ENCODE results near the gene SYDE1.

DNA sequence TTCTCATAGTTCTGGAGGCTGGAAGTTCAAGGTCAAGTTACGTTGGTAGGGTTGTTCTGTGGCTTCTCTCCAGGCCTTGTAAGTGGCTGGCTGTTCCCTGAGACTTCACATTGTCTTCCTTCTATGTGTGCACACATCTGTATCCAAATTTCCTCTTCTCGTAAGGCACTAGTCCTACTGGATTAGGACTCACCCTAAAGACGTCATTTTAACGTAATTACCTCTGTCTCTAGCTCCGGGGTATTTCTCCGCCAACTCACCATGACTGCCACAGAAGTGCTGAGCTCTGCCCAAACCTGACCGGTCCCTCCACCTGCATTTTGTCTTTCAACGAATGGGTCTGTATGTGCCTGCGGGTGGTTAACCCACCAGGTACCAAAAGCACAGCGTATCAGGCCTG, 8.7 kb upstream of the SYDE1 start:
- TF ChIP-seq, protein P1, sequence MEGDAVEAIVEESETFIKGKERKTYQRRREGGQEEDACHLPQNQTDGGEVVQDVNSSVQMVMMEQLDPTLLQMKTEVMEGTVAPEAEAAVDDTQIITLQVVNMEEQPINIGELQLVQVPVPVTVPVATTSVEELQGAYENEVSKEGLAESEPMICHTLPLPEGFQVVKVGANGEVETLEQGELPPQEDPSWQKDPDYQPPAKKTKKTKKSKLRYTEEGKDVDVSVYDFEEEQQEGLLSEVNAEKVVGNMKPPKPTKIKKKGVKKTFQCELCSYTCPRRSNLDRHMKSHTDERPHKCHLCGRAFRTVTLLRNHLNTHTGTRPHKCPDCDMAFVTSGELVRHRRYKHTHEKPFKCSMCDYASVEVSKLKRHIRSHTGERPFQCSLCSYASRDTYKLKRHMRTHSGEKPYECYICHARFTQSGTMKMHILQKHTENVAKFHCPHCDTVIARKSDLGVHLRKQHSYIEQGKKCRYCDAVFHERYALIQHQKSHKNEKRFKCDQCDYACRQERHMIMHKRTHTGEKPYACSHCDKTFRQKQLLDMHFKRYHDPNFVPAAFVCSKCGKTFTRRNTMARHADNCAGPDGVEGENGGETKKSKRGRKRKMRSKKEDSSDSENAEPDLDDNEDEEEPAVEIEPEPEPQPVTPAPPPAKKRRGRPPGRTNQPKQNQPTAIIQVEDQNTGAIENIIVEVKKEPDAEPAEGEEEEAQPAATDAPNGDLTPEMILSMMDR (IDR thresholded peaks at IDR 0.05; ENCODE audit: low read depth, low read length, missing input control), result no peak
- no peak for TF ChIP-seq TAF1 (conservative IDR thresholded peaks at IDR 0.05)
